HEK293 (cell line): ENCODE measurements around the gene SPATA12.

Experiments
- CTCF ChIA-PET: fragments of 350-600 bp; formaldehyde crosslinking; extraction: SDS; loops from one replicate; lab custom pipeline; 2021; ENCODE audit warnings: antibody characterized with exemption; lab: Yijun Ruan, JAX
- POLR2A ChIA-PET: fragments of 300-600 bp; formaldehyde crosslinking; extraction: SDS; loops from one replicate; lab custom pipeline; 2020; ENCODE audit warnings: antibody characterized with exemption, inconsistent platforms; lab: Yijun Ruan, JAX
- H3K27ac ChIP-seq: fragments of 200-500 bp; sonication (Bioruptor generic); 2 replicates; pipeline ENCODE4 v1.5.1; 2014; ENCODE audit warnings: low read depth, low read length, control low read depth, inconsistent platforms; ENCODE audit errors: extremely low read depth
- H3K36me3 ChIP-seq, 2 experiments: fragments of 200-500 bp in 1 of 2; sonication (Bioruptor generic) in 1 of 2; 1 replicate in 1 of 2; 2 replicates in 1 of 2; pipeline ENCODE4 v1.5.1; 2014 to 2017; ENCODE audit warnings: inconsistent platforms in 2 of 2, low read length in 2 of 2; ENCODE audit not compliant: control insufficient read depth in 2 of 2, insufficient read depth in 1 of 2
- H3K4me1 ChIP-seq: fragments of 200-500 bp; sonication (Bioruptor generic); 2 replicates; pipeline ENCODE4 v1.5.1; 2014; ENCODE audit warnings: mild to moderate bottlenecking, low read length, inconsistent platforms; ENCODE audit not compliant: control insufficient read depth, insufficient read depth
- H3K4me3 ChIP-seq: 2 replicates; pipeline ENCODE4 v1.5.1; 2011; ENCODE audit warnings: low read depth, mild to moderate bottlenecking, control low read depth, low read length, moderate library complexity
- H3K9me3 ChIP-seq: fragments of 200-500 bp; sonication (Bioruptor generic); 2 replicates; pipeline ENCODE4 v1.5.1; 2014; ENCODE audit warnings: low read depth, low read length, inconsistent platforms; ENCODE audit not compliant: control insufficient read depth, insufficient read depth
- AEBP2 ChIP-seq: fragments of 450-650 bp; formaldehyde crosslinking; IDR thresholded peaks from 2 replicates; pipeline ENCODE4 v1.5.1; 2016; ENCODE audit warnings: missing biosample characterization, missing genetic modification characterization, borderline replicate concordance
- CTCF ChIP-seq: fragments of 450-650 bp; formaldehyde crosslinking; IDR thresholded peaks from 2 replicates; pipeline ENCODE4 v1.5.1; 2016; ENCODE audit warnings: missing biosample characterization, missing genetic modification characterization
- ELK4 ChIP-seq: IDR thresholded peaks from 2 replicates; pipeline ENCODE4 v1.6.1; 2011; ENCODE audit warnings: mild to moderate bottlenecking, low read depth, low read length, borderline replicate concordance
- GLI4 ChIP-seq: fragments of 450-650 bp; formaldehyde crosslinking; IDR thresholded peaks from 2 replicates; pipeline ENCODE4 v1.5.1; 2016; ENCODE audit warnings: missing biosample characterization, missing genetic modification characterization
- GLIS1 ChIP-seq: fragments of 450-650 bp; formaldehyde crosslinking; IDR thresholded peaks from 2 replicates; pipeline ENCODE4 v1.5.1; 2016; ENCODE audit warnings: missing biosample characterization, missing genetic modification characterization
- REPIN1 ChIP-seq: fragments of 450-650 bp; formaldehyde crosslinking; IDR thresholded peaks from 2 replicates; pipeline ENCODE4 v1.5.1; 2017; ENCODE audit warnings: missing biosample characterization, missing genetic modification characterization, low read depth
- SALL2 ChIP-seq: fragments of 450-650 bp; formaldehyde crosslinking; IDR thresholded peaks from 2 replicates; pipeline ENCODE4 v1.5.0; 2017; ENCODE audit warnings: missing biosample characterization, mild to moderate bottlenecking, missing genetic modification characterization, borderline replicate concordance
- TRIM28 ChIP-seq: IDR thresholded peaks from 2 replicates; pipeline ENCODE4 v1.6.1; 2011; ENCODE audit warnings: low read length, control low read depth, borderline replicate concordance
- YY1 ChIP-seq: fragments of 450-650 bp; formaldehyde crosslinking; IDR thresholded peaks from 2 replicates; pipeline ENCODE4 v1.5.1; 2018; ENCODE audit warnings: missing biosample characterization, missing genetic modification characterization
- ZBTB7A ChIP-seq: fragments of 450-650 bp; formaldehyde crosslinking; IDR thresholded peaks from 2 replicates; pipeline ENCODE4 v1.5.1; 2016; ENCODE audit warnings: low read depth, missing biosample characterization, missing genetic modification characterization
- ZFP41 ChIP-seq: fragments of 450-650 bp; formaldehyde crosslinking; IDR thresholded peaks from 2 replicates; pipeline ENCODE4 v1.5.1; 2016; ENCODE audit warnings: missing biosample characterization, missing genetic modification characterization, borderline replicate concordance
- ZNF132 ChIP-seq: fragments of 450-650 bp; formaldehyde crosslinking; IDR thresholded peaks from 2 replicates; pipeline ENCODE4 v1.5.1; 2017; ENCODE audit warnings: missing biosample characterization, missing genetic modification characterization, borderline replicate concordance
- ZNF184 ChIP-seq: fragments of 450-650 bp; IDR thresholded peaks from 2 replicates; pipeline ENCODE4 v1.5.1; 2018; ENCODE audit warnings: missing biosample characterization, mild to moderate bottlenecking, missing genetic modification characterization
- ZNF23 ChIP-seq: fragments of 450-650 bp; formaldehyde crosslinking; IDR thresholded peaks from 2 replicates; pipeline ENCODE4 v1.5.1; 2016; ENCODE audit warnings: missing biosample characterization, missing genetic modification characterization, borderline replicate concordance
- ZNF274 ChIP-seq, 2 experiments: fragments of 200-500 bp in 1 of 2; fragments of 450-650 bp in 1 of 2; sonication (Bioruptor generic) in 1 of 2; formaldehyde crosslinking in 1 of 2; IDR thresholded peaks; 2 replicates each; pipeline versions ENCODE4 v1.5.1 to v1.6.1; 2014 to 2016; ENCODE audit warnings: borderline replicate concordance in 1 of 2, inconsistent platforms in 1 of 2, low read length in 1 of 2, missing biosample characterization in 1 of 2, missing genetic modification characterization in 1 of 2
- ZNF292 ChIP-seq: fragments of 450-650 bp; formaldehyde crosslinking; IDR thresholded peaks from 2 replicates; pipeline ENCODE4 v1.5.1; 2016; ENCODE audit warnings: low read depth, missing biosample characterization, missing genetic modification characterization, borderline replicate concordance
- ZNF324 ChIP-seq: fragments of 450-650 bp; formaldehyde crosslinking; IDR thresholded peaks from 2 replicates; pipeline ENCODE4 v1.5.1; 2016; ENCODE audit warnings: missing biosample characterization, missing genetic modification characterization
- ZNF341 ChIP-seq: fragments of 450-650 bp; formaldehyde crosslinking; IDR thresholded peaks from 2 replicates; pipeline ENCODE4; 2016; ENCODE audit warnings: low read depth, missing biosample characterization, missing genetic modification characterization
- ZNF391 ChIP-seq: fragments of 450-650 bp; formaldehyde crosslinking; IDR thresholded peaks from 2 replicates; pipeline ENCODE4 v1.5.1; 2016; ENCODE audit warnings: low read depth, missing biosample characterization, missing genetic modification characterization, borderline replicate concordance
- ZNF530 ChIP-seq: fragments of 450-650 bp; formaldehyde crosslinking; IDR thresholded peaks from 2 replicates; pipeline ENCODE4 v1.5.1; 2016; ENCODE audit warnings: low read depth, missing biosample characterization, missing genetic modification characterization
- ZNF571 ChIP-seq: fragments of 450-650 bp; formaldehyde crosslinking; IDR thresholded peaks from 2 replicates; pipeline ENCODE4 v1.5.0; 2017; ENCODE audit warnings: missing biosample characterization, missing genetic modification characterization
- ZNF660 ChIP-seq: fragments of 450-650 bp; IDR thresholded peaks from 2 replicates; pipeline ENCODE4 v1.5.1; 2018; ENCODE audit warnings: missing biosample characterization, mild to moderate bottlenecking, missing genetic modification characterization
- ZNF747 ChIP-seq: fragments of 450-650 bp; formaldehyde crosslinking; IDR thresholded peaks from 2 replicates; pipeline ENCODE4 v1.5.1; 2016; ENCODE audit warnings: missing biosample characterization, missing genetic modification characterization
- ZNF768 ChIP-seq: fragments of 450-650 bp; formaldehyde crosslinking; IDR thresholded peaks from 2 replicates; pipeline ENCODE4 v1.5.1; 2018; ENCODE audit warnings: missing biosample characterization, mild to moderate bottlenecking, missing genetic modification characterization
- ZNF792 ChIP-seq: fragments of 450-650 bp; formaldehyde crosslinking; IDR thresholded peaks from 2 replicates; pipeline ENCODE4 v1.5.1; 2016; ENCODE audit warnings: missing biosample characterization, missing genetic modification characterization
- ZNF843 ChIP-seq: fragments of 450-650 bp; formaldehyde crosslinking; IDR thresholded peaks from 2 replicates; pipeline ENCODE4 v1.5.1; 2016; ENCODE audit warnings: missing biosample characterization, missing genetic modification characterization
- ZSCAN4 ChIP-seq: fragments of 450-650 bp; formaldehyde crosslinking; IDR thresholded peaks from 2 replicates; pipeline ENCODE4 v1.5.1; 2017; ENCODE audit warnings: missing biosample characterization, missing genetic modification characterization
- TF ChIP-seq, protein P1 (sequence below): fragments of 450-650 bp; IDR thresholded peaks from 2 replicates; pipeline ENCODE4 v1.5.1; 2018; ENCODE audit warnings: missing biosample characterization, mild to moderate bottlenecking, missing genetic modification characterization

Gene SPATA12

DNA sequence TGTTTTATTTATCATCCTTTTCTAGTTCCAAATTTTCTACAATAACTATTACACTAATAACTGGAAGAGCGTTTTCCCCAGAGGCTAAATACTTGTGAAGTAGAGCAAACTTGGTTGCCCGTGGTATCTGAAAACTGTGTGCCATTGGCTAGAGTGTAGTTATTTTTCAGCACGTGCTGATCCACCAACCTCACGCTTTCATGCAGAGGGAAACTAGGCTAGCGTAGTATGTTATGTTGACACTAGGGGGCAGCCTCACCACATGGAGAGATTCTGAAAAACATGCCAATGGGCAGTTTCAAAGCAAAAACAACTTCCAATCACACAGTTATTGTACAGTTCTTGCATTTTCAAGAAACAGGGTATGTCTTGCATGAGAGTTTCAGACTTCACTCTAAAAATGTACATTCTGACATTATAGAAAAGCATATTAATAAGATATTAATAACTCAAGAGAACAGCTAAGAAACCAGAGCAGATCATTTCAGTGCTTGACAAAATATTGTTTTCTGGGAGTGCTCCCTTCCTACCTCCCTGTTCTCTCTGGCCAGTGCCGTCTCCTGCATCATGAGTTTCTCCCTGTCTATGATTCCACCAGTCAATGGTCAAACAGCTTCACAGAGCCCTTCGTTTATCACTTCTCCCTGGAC lies 39.7 kb downstream of the SPATA12 start (continued):
- TF ChIP-seq ZBTB7A (tag by site-specific recombination) (no peak), SALL2 (no peak), ZNF184 (tag by site-specific recombination) (no peak), GLIS1 (tag by site-specific recombination) (no peak), ZNF660 (tag by site-specific recombination) (peak; percentile 67; the same call in 1 of the 2 replicates), YY1 (tag by site-specific recombination) (no peak), ZNF341 (peak; percentile 35; the same call in 1 of the 2 replicates), ZNF843 (tag by site-specific recombination) (no peak), ZNF23 (no peak), ZSCAN4 (tag by site-specific recombination) (peak; percentile 63), ZNF792 (tag by site-specific recombination) (no peak), CTCF (tag by site-specific recombination) (peak; percentile 42; the same call in 1 of the 2 replicates)

- no peaks in the 10 kb centered on the region for H3K9me3 ChIP-seq
- peaks cover 0 to 7% of the 10 kb centered on the region in 2 experiments; a peak in 2 of 3 replicates for H3K36me3 ChIP-seq
- CTCF ChIA-PET = interaction anchor here (0.6 to 1.2 kb wide), 2 partner anchors 65 to 723 kb away, joined by 3 to 5 read pairs; no protein-coding TSS in a partner anchor
- POLR2A ChIA-PET = no interaction called here
- no peak overlapping the region for H3K4me3 ChIP-seq
- H3K4me1 ChIP-seq = no peaks in the 10 kb centered on the region
- H3K27ac ChIP-seq = no peak overlapping the region
- TF ChIP-seq ZNF292 (tag by site-specific recombination) (no peak), AEBP2 (no peak), TRIM28 (no peak), ZNF530 (tag by site-specific recombination) (no peak), ZFP41 (tag by site-specific recombination) (no peak), GLI4 (no peak), ZNF747 (tag by site-specific recombination) (no peak), ZNF391 (tag by site-specific recombination) (no peak), REPIN1 (tag by site-specific recombination) (no peak), ZNF768 (tag by site-specific recombination) (no peak), ELK4 (no peak), ZNF132 (tag by site-specific recombination) (no peak), ZNF571 (tag by site-specific recombination) (no peak), ZNF274 (IDR thresholded peaks at IDR 0.05; ENCODE audit: low read length) (no peak), ZNF274 (tag by site-specific recombination; IDR thresholded peaks at IDR 0.05; ENCODE audit: borderline replicate concordance) (no peak), ZBTB7A (tag by site-specific recombination) (no peak), ZNF324 (no peak)
- TF ChIP-seq, protein P1, sequence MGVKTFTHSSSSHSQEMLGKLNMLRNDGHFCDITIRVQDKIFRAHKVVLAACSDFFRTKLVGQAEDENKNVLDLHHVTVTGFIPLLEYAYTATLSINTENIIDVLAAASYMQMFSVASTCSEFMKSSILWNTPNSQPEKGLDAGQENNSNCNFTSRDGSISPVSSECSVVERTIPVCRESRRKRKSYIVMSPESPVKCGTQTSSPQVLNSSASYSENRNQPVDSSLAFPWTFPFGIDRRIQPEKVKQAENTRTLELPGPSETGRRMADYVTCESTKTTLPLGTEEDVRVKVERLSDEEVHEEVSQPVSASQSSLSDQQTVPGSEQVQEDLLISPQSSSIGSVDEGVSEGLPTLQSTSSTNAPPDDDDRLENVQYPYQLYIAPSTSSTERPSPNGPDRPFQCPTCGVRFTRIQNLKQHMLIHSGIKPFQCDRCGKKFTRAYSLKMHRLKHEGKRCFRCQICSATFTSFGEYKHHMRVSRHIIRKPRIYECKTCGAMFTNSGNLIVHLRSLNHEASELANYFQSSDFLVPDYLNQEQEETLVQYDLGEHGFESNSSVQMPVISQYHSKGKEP (tag by site-specific recombination) = no peak
These were observed 45.1 kb downstream of the SPATA12 start for GRCh38 chr3:57105585-57105984.
